OCI-LY7 (cell line): ENCODE measurements around the gene AP1S1. TPM values are rescaled to one million over a fixed set of nuclear protein-coding genes. Genes with fewer than 3 reads are reported as not detected.
"Not testable (repeated sequence)": the region's sequence is repeated elsewhere in the genome, so short reads cannot be mapped to it uniquely, and the experiment has no call there.

Source experiments
- BruUV-seq: library from RNA; stranded (reverse); fragments of 400-500 nt; replicated peaks from 2 replicates; lab custom pipeline; 2021; lab: Mats Ljungman, UMichigan
- CTCF ChIA-PET: fragments of 300-600 bp; sonication (Branson Sonifier 250); formaldehyde crosslinking; loops from one replicate; lab custom pipeline; 2022; ENCODE audit warnings: antibody characterized with exemption; ENCODE audit not compliant: unreplicated experiment; lab: Charles Lee
- POLR2A ChIA-PET: fragments of 300-600 bp; sonication (Branson Sonifier 250); formaldehyde crosslinking; loops from one replicate; lab custom pipeline; 2022; ENCODE audit warnings: antibody characterized with exemption; lab: Charles Lee
- DNase-seq: peaks from one replicate; pipeline ENCODE4 v3.0.0-alpha.2; 2015; ENCODE audit warnings: low spot score
- H2AFZ ChIP-seq: fragments of 200-600 bp; sonication (generic), shearing (Covaris generic); 2 replicates; pipeline ENCODE4 v1.6.1; 2014; ENCODE audit warnings: mild to moderate bottlenecking, antibody characterized with exemption, low read length, moderate library complexity
- H3K27ac ChIP-seq: fragments of 200-600 bp; sonication (generic); 2 replicates; pipeline ENCODE4 v1.5.1; 2014; ENCODE audit warnings: mixed run types, low read depth, mild to moderate bottlenecking, moderate library complexity, low read length, inconsistent platforms; ENCODE audit not compliant: poor library complexity, severe bottlenecking
- H3K36me3 ChIP-seq: fragments of 200-600 bp; sonication (generic); 2 replicates; pipeline ENCODE4 v1.6.1; 2014; ENCODE audit warnings: mild to moderate bottlenecking, antibody characterized with exemption, low read length, moderate library complexity, mixed read lengths; ENCODE audit not compliant: insufficient read depth
- H3K4me1 ChIP-seq: fragments of 200-600 bp; sonication (generic); 2 replicates; pipeline ENCODE4 v1.5.1; 2014; ENCODE audit warnings: mild to moderate bottlenecking, low read length; ENCODE audit not compliant: insufficient read depth, poor library complexity, severe bottlenecking
- H3K4me2 ChIP-seq: fragments of 200-600 bp; sonication (generic); 2 replicates; pipeline ENCODE4 v1.6.1; 2014; ENCODE audit warnings: mild to moderate bottlenecking, low read length
- H3K4me3 ChIP-seq: fragments of 200-600 bp; sonication (generic); 2 replicates; pipeline ENCODE4 v1.5.1; 2014; ENCODE audit warnings: mild to moderate bottlenecking, low read depth, low read length; ENCODE audit not compliant: poor library complexity, severe bottlenecking
- H3K79me2 ChIP-seq: fragments of 200-600 bp; sonication (generic); 2 replicates; pipeline ENCODE4 v1.6.1; 2016; ENCODE audit warnings: low read depth, mild to moderate bottlenecking, low read length, moderate library complexity, mixed read lengths; ENCODE audit not compliant: insufficient read depth
- H3K9me2 ChIP-seq: fragments of 200-600 bp; sonication (generic); 2 replicates; pipeline ENCODE4 v1.6.1; 2016; ENCODE audit warnings: mild to moderate bottlenecking, low read length, mixed read lengths; ENCODE audit not compliant: insufficient read depth
- H3K9me3 ChIP-seq: fragments of 200-600 bp; sonication (generic); 2 replicates; pipeline ENCODE4 v1.6.1; 2014; ENCODE audit warnings: mild to moderate bottlenecking, mixed run types, low read length, mixed read lengths
- H4K20me1 ChIP-seq: fragments of 200-600 bp; sonication (generic); 2 replicates; pipeline ENCODE4 v1.6.1; 2014; ENCODE audit warnings: mild to moderate bottlenecking, antibody characterized with exemption, low read length, moderate library complexity, mixed read lengths; ENCODE audit not compliant: insufficient read depth
- CTCF ChIP-seq: fragments of 200-600 bp; sonication (generic); conservative IDR thresholded peaks from 2 replicates; pipeline ENCODE4 v1.5.1; 2014; ENCODE audit warnings: mild to moderate bottlenecking, antibody characterized with exemption, low read length, moderate library complexity, mixed read lengths
- EZH2phosphoT487 ChIP-seq: fragments of 200-600 bp; sonication (generic); IDR thresholded peaks from 2 replicates; pipeline ENCODE4 v1.6.1; 2018; ENCODE audit warnings: low read depth, borderline replicate concordance, mild to moderate bottlenecking, mixed run types, antibody characterized with exemption, low read length, moderate library complexity, mixed read lengths
- intact Hi-C: fragments of 100-400 bp; cut with micrococcal nuclease; formaldehyde crosslinking; loops from one replicate; pipeline ENCODE4 v1.10.0; 2022; ENCODE audit not compliant: unreplicated experiment
- total RNA-seq, 2 experiments: library from RNA; depleted of rRNA in 1 of 2; stranded (reverse); fragments of >200 nt in 1 of 2; shearing (Covaris generic) in 1 of 2; gene quantifications; 2 replicates each; pipeline ENCODE4 v1.2.3, GENCODE V29; 2014 to 2022

AP1S1 gene
- total RNA-seq, 2 experiments from 2014 or later: 57.9 to 67.3 TPM

- no peak overlapping the region for H3K4me2 ChIP-seq
- intact Hi-C loops: no loop called here
- ChIA-PET POLR2A (no interaction called here), CTCF (no interaction called here)
- no peak for DNase-seq
- H2AFZ ChIP-seq: no peak overlapping the region
- no peak overlapping the region for H3K4me3 ChIP-seq
- H3K4me1 ChIP-seq: no peaks in the 10 kb centered on the region
- no TSS peak for BruUV-seq
- no peaks in the 10 kb centered on the region for H3K79me2 ChIP-seq
- H3K9me3 ChIP-seq: no peaks in the 10 kb centered on the region
- no peaks in the 10 kb centered on the region for H4K20me1 ChIP-seq
- H3K9me2 ChIP-seq: no peaks in the 10 kb centered on the region
- H3K36me3 ChIP-seq: no peaks in the 10 kb centered on the region
- no peak overlapping the region for H3K27ac ChIP-seq
- no peak for TF ChIP-seq CTCF
- TF ChIP-seq EZH2phosphoT487: no peak
Observed at GRCh38 chr7:101197991-101198390, 43.7 kb downstream of the AP1S1 start.

GRCh38 chr7:101198476-101198875, 44.2 kb downstream of the AP1S1 start:
- no TSS peak for BruUV-seq
- CTCF ChIA-PET: no interaction called here
- no peak overlapping the region for H2AFZ ChIP-seq
- intact Hi-C loops: no loop called here
- no peaks in the 10 kb centered on the region for H4K20me1 ChIP-seq
- peaks cover 2% of the 10 kb centered on the region for H3K4me1 ChIP-seq
- no peak for DNase-seq
- H3K27ac ChIP-seq: no peak overlapping the region
- no peak overlapping the region for H3K4me3 ChIP-seq
- H3K9me2 ChIP-seq: no peaks in the 10 kb centered on the region
- H3K79me2 ChIP-seq: no peaks in the 10 kb centered on the region
- POLR2A ChIA-PET: no interaction called here
- H3K9me3 ChIP-seq: no peaks in the 10 kb centered on the region
- TF ChIP-seq CTCF: no peak
- TF ChIP-seq EZH2phosphoT487: no peak
- H3K36me3 ChIP-seq: no peaks in the 10 kb centered on the region
- no peak overlapping the region for H3K4me2 ChIP-seq

GRCh38 chr7:101199522-101199921, 45.2 kb downstream of the AP1S1 start:
- CTCF ChIA-PET: not testable (repeated sequence)

More at GRCh38 chr7:101199522-101199921, 45.2 kb downstream of the AP1S1 start:
- H3K36me3 ChIP-seq, intact Hi-C loops, DNase-seq, H3K27ac ChIP-seq, H3K9me3 ChIP-seq, BruUV-seq, H3K79me2 ChIP-seq, H3K9me2 ChIP-seq, H3K4me3 ChIP-seq, H2AFZ ChIP-seq, H3K4me2 ChIP-seq, H3K4me1 ChIP-seq, H4K20me1 ChIP-seq: not testable (repeated sequence)
- POLR2A ChIA-PET: interaction anchor here (0.7 kb wide), 1 partner anchor 63 kb away, joined by 3 read pairs; no protein-coding TSS in a partner anchor
